ENCODE measurements around the gene ASB3. TPM values are rescaled to one million over a fixed set of nuclear protein-coding genes. Genes with fewer than 3 reads are reported as not detected.

The ASB3 gene
- polyA plus RNA-seq, 1 donor (not counting 4 experiments of a cell fraction or from before 2014, with no cell fraction given), result 16.6 TPM

GRCh38 chr2:53829273-53829979 is 42.7 kb upstream of the ASB3 start:
- no peaks in the 10 kb centered on the region for H4K20me1 ChIP-seq (ENCODE audit: control insufficient read depth, extremely low read depth, insufficient read depth, low read length)
- no peak for FAIRE-seq
- dilution Hi-C loops (cut with MboI; ENCODE audit: extremely low pct_ligation_motif_present, low sequenced_read_pairs), result no loop called here

GRCh38 chr2:53828331-53828730 is 41.6 kb upstream of the ASB3 start:
- Histone ChIP-seq H3K79me2 (ENCODE audit: control insufficient read depth, insufficient read depth, low read length) (no peaks in the 10 kb centered on the region), H3K27me3 (ENCODE audit: control insufficient read depth, extremely low read depth, insufficient read depth, low read length) (no peaks in the 10 kb centered on the region), H3K36me3 (ENCODE audit: control insufficient read depth in 2 of 2, extremely low read depth in 1 of 2, insufficient read depth in 2 of 2, low read length in 2 of 2) (no peaks in the 10 kb centered on the region), H3K27ac (ENCODE audit: control insufficient read depth, insufficient read depth, low read length) (no peak overlapping the region), H3K4me2 (ENCODE audit: control insufficient read depth, extremely low read depth, insufficient read depth, low read depth, low read length) (no peak overlapping the region), H3K9ac (ENCODE audit: control insufficient read depth, extremely low read depth, insufficient read depth, low read length) (no peak overlapping the region), H4K20me1 (ENCODE audit: control insufficient read depth, extremely low read depth, insufficient read depth, low read length) (no peaks in the 10 kb centered on the region), H3K4me1 (ENCODE audit: control insufficient read depth, extremely low read depth, insufficient read depth, low read length) (no peaks in the 10 kb centered on the region), H3K9me1 (ENCODE audit: control insufficient read depth, extremely low read depth, insufficient read depth, low read length) (no peaks in the 10 kb centered on the region), H3K4me3 (ENCODE audit: control insufficient read depth in 2 of 3, extremely low read depth in 1 of 3, insufficient read depth in 2 of 3, low read depth in 1 of 3, low read length in 3 of 3) (no peak overlapping the region), H2AFZ (ENCODE audit: control insufficient read depth, low read length) (no peak overlapping the region), H3K9me3 (ENCODE audit: control insufficient read depth, low read depth, low read length) (no peaks in the 10 kb centered on the region)
- dilution Hi-C loops (cut with MboI; ENCODE audit: extremely low pct_ligation_motif_present, low sequenced_read_pairs), result no loop called here
- DNase-seq (ENCODE audit: low read depth, low spot score), result no peak
- TF ChIP-seq CTCF (optimal IDR thresholded peaks at IDR 0.05 in 1 of 3, IDR thresholded peaks at IDR 0.05 in 1 of 3, conservative IDR thresholded peaks at IDR 0.05 in 1 of 3; ENCODE audit: extremely low read depth in 1 of 3, insufficient read depth in 2 of 3, low read length in 3 of 3) (no peak), EZH2 (IDR thresholded peaks at IDR 0.05; ENCODE audit: low read length) (no peak)
- FAIRE-seq, result no peak

More at GRCh38 chr2:53829273-53829979, 42.7 kb upstream of the ASB3 start:
- H3K79me2 ChIP-seq (ENCODE audit: control insufficient read depth, insufficient read depth, low read length), result no peaks in the 10 kb centered on the region
- no peak overlapping the region for H3K4me3 ChIP-seq (ENCODE audit: control insufficient read depth in 2 of 3, extremely low read depth in 1 of 3, insufficient read depth in 2 of 3, low read depth in 1 of 3, low read length in 3 of 3)
- H3K9ac ChIP-seq (ENCODE audit: control insufficient read depth, extremely low read depth, insufficient read depth, low read length), result no peak overlapping the region
- no peaks in the 10 kb centered on the region for H3K9me3 ChIP-seq (ENCODE audit: control insufficient read depth, low read depth, low read length)
- TF ChIP-seq EZH2 (IDR thresholded peaks at IDR 0.05; ENCODE audit: low read length), result no peak
- no peak for TF ChIP-seq CTCF (optimal IDR thresholded peaks at IDR 0.05 in 1 of 3, IDR thresholded peaks at IDR 0.05 in 1 of 3, conservative IDR thresholded peaks at IDR 0.05 in 1 of 3; ENCODE audit: extremely low read depth in 1 of 3, insufficient read depth in 2 of 3, low read length in 3 of 3)
- H3K4me1 ChIP-seq (ENCODE audit: control insufficient read depth, extremely low read depth, insufficient read depth, low read length), result no peaks in the 10 kb centered on the region
- no peak for DNase-seq (ENCODE audit: low read depth, low spot score)
- no peak overlapping the region for H2AFZ ChIP-seq (ENCODE audit: control insufficient read depth, low read length)
- no peak overlapping the region for H3K4me2 ChIP-seq (ENCODE audit: control insufficient read depth, extremely low read depth, insufficient read depth, low read depth, low read length)
- no peaks in the 10 kb centered on the region for H3K27me3 ChIP-seq (ENCODE audit: control insufficient read depth, extremely low read depth, insufficient read depth, low read length)
- H3K36me3 ChIP-seq (ENCODE audit: control insufficient read depth in 2 of 2, extremely low read depth in 1 of 2, insufficient read depth in 2 of 2, low read length in 2 of 2), result no peaks in the 10 kb centered on the region
- H3K9me1 ChIP-seq (ENCODE audit: control insufficient read depth, extremely low read depth, insufficient read depth, low read length), result no peaks in the 10 kb centered on the region
- H3K27ac ChIP-seq (ENCODE audit: control insufficient read depth, insufficient read depth, low read length), result no peak overlapping the region

All from keratinocyte (primary cell).